HL-60 (cell line): ENCODE results near the gene SAMD9.
"Not testable (repeated sequence)": the region's sequence is repeated elsewhere in the genome, so short reads cannot be mapped to it uniquely, and the experiment has no call there.

ENCODE experiments used
- DNase-seq, 2 experiments: peaks; one replicate each; pipeline ENCODE4 v3.0.0-alpha.2; 2010 to 2020; ENCODE audit warnings: low read depth in 1 of 2, low spot score in 1 of 2
- H3K27ac ChIP-seq: fragments of 250-450 bp; sonication (Bioruptor Pico); replicated peaks from 2 replicates; pipeline ENCODE4 v1.5.1; 2020; ENCODE audit warnings: mild to moderate bottlenecking, moderate library complexity
- H3K27me3 ChIP-seq: fragments of 250-450 bp; sonication (Bioruptor Pico); 2 replicates; pipeline ENCODE4 v1.5.1; 2021; ENCODE audit warnings: mild to moderate bottlenecking, moderate library complexity; ENCODE audit not compliant: insufficient read depth, poor library complexity, severe bottlenecking
- H3K4me3 ChIP-seq: replicated peaks from 2 replicates; pipeline ENCODE4 v1.5.1; 2011; ENCODE audit warnings: mild to moderate bottlenecking, control low read depth, low read length; ENCODE audit not compliant: insufficient read depth
- GABPA ChIP-seq: IDR thresholded peaks from 2 replicates; pipeline ENCODE4 v1.6.1; 2012; ENCODE audit warnings: low read depth
- POLR2AphosphoS5 ChIP-seq: IDR thresholded peaks from 2 replicates; pipeline ENCODE4 v1.6.1; 2012; ENCODE audit warnings: low read depth
- REST ChIP-seq: IDR thresholded peaks from 2 replicates; pipeline ENCODE4 v1.6.1; 2012; ENCODE audit warnings: low read depth; ENCODE audit not compliant: insufficient replicate concordance
- SPI1 ChIP-seq: IDR thresholded peaks from 2 replicates; pipeline ENCODE4 v1.6.1; 2012; ENCODE audit warnings: low read depth, mild to moderate bottlenecking, borderline replicate concordance
- TF ChIP-seq, protein P1 (sequence below): IDR thresholded peaks from one replicate; pipeline ENCODE4 v1.5.1; 2011; ENCODE audit warnings: low read length, control low read depth, inconsistent platforms; ENCODE audit not compliant: insufficient read depth

The SAMD9 gene

DNA sequence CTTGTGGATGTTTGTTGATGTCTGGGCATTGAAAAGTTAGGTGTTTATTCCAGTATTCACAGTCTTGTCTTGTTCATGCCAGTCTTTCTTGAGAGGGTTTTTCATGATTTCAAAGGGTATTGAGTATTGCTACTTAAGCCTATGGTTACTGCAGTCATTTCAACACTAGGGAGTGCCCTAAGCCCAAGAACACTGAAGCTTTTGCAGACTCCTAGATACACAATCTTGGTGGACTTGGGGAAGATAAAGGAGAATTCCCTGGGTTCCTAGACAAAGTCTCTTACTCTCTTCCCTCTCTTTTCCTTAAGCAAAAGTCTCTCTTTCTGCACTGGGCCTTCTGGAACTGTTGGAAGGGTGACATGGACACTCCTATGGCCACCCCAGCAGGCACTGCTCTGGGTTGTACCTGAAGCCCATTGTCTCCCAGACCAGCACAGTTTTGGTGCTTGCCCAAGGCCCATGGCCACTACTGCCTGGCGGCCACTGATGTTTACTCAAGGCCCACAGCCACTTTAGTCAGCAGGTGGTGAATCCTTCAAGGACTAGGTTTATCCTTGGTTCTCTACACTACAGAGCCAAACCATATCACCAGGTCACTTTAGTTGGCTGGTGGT lies 24.9 kb downstream of the SAMD9 start:
- Histone ChIP-seq H3K27ac (no peak overlapping the region), H3K4me3 (no peak overlapping the region), H3K27me3 (peaks cover 2% of the 10 kb centered on the region)
- TF ChIP-seq, protein P1, sequence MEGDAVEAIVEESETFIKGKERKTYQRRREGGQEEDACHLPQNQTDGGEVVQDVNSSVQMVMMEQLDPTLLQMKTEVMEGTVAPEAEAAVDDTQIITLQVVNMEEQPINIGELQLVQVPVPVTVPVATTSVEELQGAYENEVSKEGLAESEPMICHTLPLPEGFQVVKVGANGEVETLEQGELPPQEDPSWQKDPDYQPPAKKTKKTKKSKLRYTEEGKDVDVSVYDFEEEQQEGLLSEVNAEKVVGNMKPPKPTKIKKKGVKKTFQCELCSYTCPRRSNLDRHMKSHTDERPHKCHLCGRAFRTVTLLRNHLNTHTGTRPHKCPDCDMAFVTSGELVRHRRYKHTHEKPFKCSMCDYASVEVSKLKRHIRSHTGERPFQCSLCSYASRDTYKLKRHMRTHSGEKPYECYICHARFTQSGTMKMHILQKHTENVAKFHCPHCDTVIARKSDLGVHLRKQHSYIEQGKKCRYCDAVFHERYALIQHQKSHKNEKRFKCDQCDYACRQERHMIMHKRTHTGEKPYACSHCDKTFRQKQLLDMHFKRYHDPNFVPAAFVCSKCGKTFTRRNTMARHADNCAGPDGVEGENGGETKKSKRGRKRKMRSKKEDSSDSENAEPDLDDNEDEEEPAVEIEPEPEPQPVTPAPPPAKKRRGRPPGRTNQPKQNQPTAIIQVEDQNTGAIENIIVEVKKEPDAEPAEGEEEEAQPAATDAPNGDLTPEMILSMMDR, result peak; percentile 45
- TF ChIP-seq GABPA (no peak), REST (no peak)
- DNase-seq, result peak; percentile 2 to 21

GRCh38 chr7:93073357-93073756 lies 44.4 kb downstream of the SAMD9 start:
- not testable (repeated sequence) for H3K4me3 ChIP-seq, DNase-seq, H3K27me3 ChIP-seq, H3K27ac ChIP-seq

- no peak for DNase-seq
- no peak overlapping the region for H3K4me3 ChIP-seq
- TF ChIP-seq, protein P1, result no peak
- no peak for TF ChIP-seq GABPA
- TF ChIP-seq SPI1, result no peak
- TF ChIP-seq REST, result no peak
- TF ChIP-seq POLR2AphosphoS5, result no peak
- no peak overlapping the region for H3K27ac ChIP-seq
- H3K27me3 ChIP-seq, result no peaks in the 10 kb centered on the region
Observed at GRCh38 chr7:93062599-93062998, 55.2 kb downstream of the SAMD9 start.

GRCh38 chr7:93060865-93061264 lies 56.9 kb downstream of the SAMD9 start:
- Histone ChIP-seq H3K27me3 (peaks cover 5% of the 10 kb centered on the region), H3K27ac (no peak overlapping the region), H3K4me3 (no peak overlapping the region)
- TF ChIP-seq GABPA (no peak), REST (no peak), POLR2AphosphoS5 (no peak), SPI1 (no peak)
- TF ChIP-seq, protein P1, result no peak
- DNase-seq, result no peak
